Measurements from ENCODE around the gene BTRC. TPM values are rescaled to one million over a fixed set of nuclear protein-coding genes. Genes with fewer than 3 reads are reported as not detected.

BTRC gene
- total RNA-seq, 1 donor from 2014 or later: 18.2 TPM

GRCh38 chr10:101563007-101563406, 209.0 kb downstream of the BTRC start:
- TF ChIP-seq CTCF (IDR thresholded peaks at IDR 0.05): no peak
- H3K9me3 ChIP-seq: no peaks in the 10 kb centered on the region
- no peak for ATAC-seq
- no peaks in the 10 kb centered on the region for H3K36me3 ChIP-seq
- peaks cover 35% of the 10 kb centered on the region for H3K27me3 ChIP-seq
- peaks cover 9% of the 10 kb centered on the region for H3K4me1 ChIP-seq
- H3K27ac ChIP-seq: no peak overlapping the region
- H3K4me3 ChIP-seq: no peak overlapping the region
- no peak for DNase-seq
- intact Hi-C loops (cut with DNase I): no loop called here

- peaks cover 41% of the 10 kb centered on the region for H3K27me3 ChIP-seq
- H3K36me3 ChIP-seq: no peaks in the 10 kb centered on the region
- H3K27ac ChIP-seq: no peak overlapping the region
- no peak overlapping the region for H3K4me3 ChIP-seq
- no peaks in the 10 kb centered on the region for H3K9me3 ChIP-seq
- no peak for DNase-seq
- no peak for TF ChIP-seq CTCF (IDR thresholded peaks at IDR 0.05)
- intact Hi-C loops (cut with DNase I): no loop called here
- no peak for ATAC-seq
- H3K4me1 ChIP-seq: peaks cover 9% of the 10 kb centered on the region
Measured at GRCh38 chr10:101563497-101564040, 209.6 kb downstream of the BTRC start.

GRCh38 chr10:101564490-101564991, 210.6 kb downstream of the BTRC start:
- Histone ChIP-seq H3K27me3 (peaks cover 50% of the 10 kb centered on the region), H3K4me3 (no peak overlapping the region), H3K27ac (no peak overlapping the region), H3K36me3 (no peaks in the 10 kb centered on the region), H3K9me3 (no peaks in the 10 kb centered on the region), H3K4me1 (peaks cover 12% of the 10 kb centered on the region)
- peak; percentile 56 for DNase-seq
- ATAC-seq: no peak
- intact Hi-C loops (cut with DNase I): no loop called here
- TF ChIP-seq CTCF (IDR thresholded peaks at IDR 0.05): no peak

- peaks cover 18% of the 10 kb centered on the region for H3K4me1 ChIP-seq
- no peak for TF ChIP-seq CTCF (IDR thresholded peaks at IDR 0.05)
- no peak overlapping the region for H3K4me3 ChIP-seq
- peaks cover 56% of the 10 kb centered on the region for H3K27me3 ChIP-seq
- intact Hi-C loops (cut with DNase I): no loop called here
- DNase-seq (no peak), ATAC-seq (no peak)
- H3K27ac ChIP-seq: no peak overlapping the region
- no peaks in the 10 kb centered on the region for H3K9me3 ChIP-seq
- H3K36me3 ChIP-seq: no peaks in the 10 kb centered on the region
Measured at GRCh38 chr10:101565370-101565900, 211.5 kb downstream of the BTRC start.

- Histone ChIP-seq H3K27me3 (peaks cover 56% of the 10 kb centered on the region), H3K27ac (no peak overlapping the region), H3K4me3 (no peak overlapping the region), H3K4me1 (peaks cover 22% of the 10 kb centered on the region), H3K36me3 (no peaks in the 10 kb centered on the region), H3K9me3 (no peaks in the 10 kb centered on the region)
- DNase-seq (peak; percentile 46), ATAC-seq (no peak)
- intact Hi-C loops (cut with DNase I): no loop called here
- no peak for TF ChIP-seq CTCF (IDR thresholded peaks at IDR 0.05)
Measured at GRCh38 chr10:101565936-101566332, 212.0 kb downstream of the BTRC start.
